NCI-H82 treated with DMSO at 0.1 percent for 48 hours (cell line): ENCODE measurements around the gene P2RY2.
"Not testable (repeated sequence)": the region's sequence is repeated elsewhere in the genome, so short reads cannot be mapped to it uniquely, and the experiment has no call there.

Source experiments
- DNase-seq: peaks from one replicate; lab custom pipeline; 2025; ENCODE audit not compliant: unreplicated experiment; lab: John Stamatoyannopoulos, UW

Gene P2RY2

DNA sequence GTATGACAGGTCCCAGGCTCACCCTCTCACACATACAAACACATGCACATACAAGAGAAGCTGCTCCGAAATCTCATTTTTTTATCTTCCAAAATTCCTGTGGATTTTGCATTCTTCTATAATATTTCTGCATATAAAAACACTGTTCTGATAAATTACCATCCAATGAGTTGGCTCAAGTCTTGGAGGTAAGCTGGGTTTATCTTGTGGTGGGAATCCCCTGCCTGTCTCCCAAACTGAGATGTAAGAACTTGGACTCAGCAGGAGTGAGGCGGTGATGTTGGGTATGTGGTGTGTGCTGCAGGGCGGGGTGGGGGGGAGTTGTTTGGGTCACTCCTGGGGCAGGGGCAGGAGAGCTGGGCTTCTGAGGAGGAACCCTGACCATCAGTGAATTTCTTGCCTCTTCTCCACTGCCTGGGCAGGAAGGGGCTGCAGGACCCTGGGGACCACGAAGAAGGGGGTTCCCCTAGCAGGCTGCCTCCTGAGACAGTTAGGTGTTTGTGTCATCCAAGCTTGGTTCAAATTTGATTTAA, 47.3 kb downstream of the P2RY2 start:
- no peak for DNase-seq

DNA sequence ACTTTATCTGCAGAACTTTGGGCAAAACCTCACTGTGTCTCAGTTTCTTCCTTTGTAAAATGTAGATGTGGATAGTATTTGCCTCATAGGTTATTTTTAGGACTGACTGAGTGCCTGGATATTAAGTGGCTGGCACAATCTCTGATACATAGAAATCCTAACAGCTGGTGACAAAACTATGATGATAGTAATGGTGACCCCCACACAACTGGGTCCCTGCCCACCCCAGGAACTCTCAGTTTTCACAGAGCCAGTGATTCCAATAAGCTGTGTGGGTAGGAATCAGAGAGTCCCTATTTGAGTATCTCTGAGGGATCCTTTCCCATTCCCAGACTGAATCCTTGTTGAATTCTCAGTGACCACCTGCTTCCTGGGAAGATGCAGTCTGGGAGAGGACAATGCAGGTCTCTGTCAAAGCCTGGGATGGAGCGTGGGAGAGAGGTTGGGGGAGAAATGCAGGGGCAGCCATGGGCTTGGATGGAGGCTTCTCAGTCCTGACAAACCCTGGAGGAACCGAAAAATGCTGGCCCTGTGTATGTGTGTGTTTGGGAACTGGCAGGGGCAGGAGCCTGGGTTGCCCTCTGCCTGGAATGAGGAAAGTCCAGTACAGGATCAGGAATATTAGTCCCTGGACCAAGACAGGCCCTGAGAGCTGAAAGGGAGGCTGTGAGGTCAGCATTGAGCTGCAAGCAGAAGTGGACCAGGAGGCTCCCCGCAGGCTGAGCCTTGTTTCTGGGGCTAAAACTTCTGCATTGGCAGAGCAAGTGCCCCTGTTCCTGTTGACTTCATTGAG, 48.0 kb downstream of the P2RY2 start:
- DNase-seq = no peak

DNA sequence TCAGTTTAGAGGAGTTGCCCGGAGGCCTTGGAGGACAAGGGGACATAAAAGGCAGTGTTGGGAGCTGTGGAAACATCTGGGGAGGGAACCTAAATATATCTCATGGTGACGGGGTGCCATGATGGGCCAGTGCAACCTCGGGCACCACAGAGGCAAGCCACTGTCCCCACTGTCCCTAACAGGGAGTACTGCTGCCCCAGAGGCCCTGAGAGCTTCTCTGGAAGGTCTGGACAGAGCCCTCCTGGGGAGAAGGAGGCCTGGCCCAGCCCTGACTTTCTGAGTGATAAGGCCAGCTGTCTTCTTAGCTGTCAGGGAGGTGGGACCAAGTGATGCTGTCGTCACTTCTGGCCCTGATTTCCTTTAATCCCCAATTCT, 48.6 kb downstream of the P2RY2 start:
- DNase-seq = no peak

DNA sequence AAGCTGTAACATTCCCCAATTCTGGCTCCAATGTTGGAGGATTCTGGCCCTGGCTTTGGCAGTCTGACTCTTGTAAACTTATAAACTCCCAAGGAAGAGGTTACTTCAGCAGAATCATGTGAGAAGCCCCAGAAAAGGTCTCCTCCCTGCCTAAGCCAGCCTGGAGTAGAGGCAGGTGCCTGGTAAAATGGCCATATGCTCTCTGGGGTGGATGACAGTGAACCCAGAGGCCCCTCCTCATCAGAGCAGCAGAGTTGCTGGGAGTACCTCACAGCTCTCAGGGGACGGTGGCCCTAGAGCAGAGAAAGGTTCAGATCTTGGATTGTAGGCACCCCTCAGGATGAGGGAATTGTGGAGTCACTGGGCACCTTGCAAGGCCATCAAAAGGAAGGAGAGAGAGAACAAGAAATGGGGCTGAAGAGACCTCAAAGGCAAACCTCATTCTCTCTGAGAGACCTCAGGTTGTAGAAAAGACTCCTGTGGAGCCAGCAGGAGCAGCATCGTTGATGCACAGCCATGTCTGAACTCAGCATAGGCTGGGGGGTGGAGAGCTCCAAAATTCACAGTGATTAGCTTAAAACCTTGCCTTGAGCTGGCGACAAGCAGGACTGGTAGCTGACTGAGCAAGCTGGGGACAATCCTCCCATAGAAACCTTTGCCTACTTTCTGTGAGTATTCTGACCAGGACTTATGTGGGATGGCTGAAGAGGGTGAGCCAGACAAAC, 49.2 kb downstream of the P2RY2 start:
- no peak for DNase-seq

DNA sequence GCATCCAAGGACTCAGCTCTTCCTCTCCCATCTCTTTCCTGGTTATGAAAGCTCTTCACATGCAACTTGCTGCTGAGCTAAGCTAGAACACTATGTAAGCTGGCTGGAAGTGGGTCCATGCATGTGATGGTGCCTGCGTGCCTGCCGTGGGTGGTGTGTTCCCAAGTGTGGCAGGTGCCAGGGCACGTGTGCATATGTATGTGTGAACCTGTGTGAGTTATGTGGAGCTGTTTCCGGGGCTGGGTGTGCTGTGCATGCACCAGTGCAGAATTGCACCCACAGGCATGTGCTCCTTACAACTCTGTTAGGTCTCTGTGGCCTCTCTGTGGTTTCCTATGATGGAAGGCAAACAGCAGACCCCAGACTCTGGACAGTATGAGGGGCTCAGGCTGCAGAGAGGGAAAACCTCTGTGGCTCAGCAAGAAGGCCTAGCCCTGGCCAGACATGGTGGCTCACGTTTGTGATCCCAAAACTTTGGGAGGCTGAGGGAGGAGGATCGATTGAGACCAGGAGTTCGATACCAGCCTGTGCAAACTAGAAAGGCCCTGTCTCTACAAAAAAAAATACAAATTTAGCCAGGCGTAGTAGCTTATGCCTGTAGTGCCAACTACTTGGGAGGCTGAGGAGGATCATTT, 49.9 kb downstream of the P2RY2 start:
- DNase-seq = no peak

DNA sequence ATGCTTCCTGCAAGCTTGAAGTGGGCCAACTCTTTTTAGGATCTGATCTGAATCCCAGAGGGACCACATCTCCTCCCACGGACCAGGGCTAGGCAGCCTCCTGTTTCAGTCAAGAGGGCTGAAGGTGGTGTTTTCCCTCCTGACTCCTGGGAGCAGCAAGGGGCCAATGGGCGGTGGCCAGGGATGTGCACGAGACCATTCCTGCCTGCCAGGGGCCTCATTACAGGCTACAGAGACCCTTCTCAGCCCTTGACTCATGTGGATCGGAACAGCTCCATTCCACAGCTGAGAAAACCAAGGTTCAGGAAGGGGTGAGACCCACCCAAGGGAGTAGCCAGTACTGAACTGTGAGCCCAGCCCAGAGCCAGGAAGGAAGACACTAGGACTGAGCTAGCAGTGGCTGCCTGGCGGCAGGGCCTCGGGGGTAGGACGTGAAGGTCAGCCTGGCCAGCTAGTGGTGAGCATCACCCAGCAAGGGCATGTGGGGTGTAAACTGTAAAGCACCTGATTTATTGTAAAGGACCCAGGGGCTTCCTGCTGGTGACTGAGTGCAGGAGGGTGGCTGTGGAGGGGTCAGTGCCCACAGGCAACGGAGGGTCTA, 50.7 kb downstream of the P2RY2 start:
- no peak for DNase-seq

DNA sequence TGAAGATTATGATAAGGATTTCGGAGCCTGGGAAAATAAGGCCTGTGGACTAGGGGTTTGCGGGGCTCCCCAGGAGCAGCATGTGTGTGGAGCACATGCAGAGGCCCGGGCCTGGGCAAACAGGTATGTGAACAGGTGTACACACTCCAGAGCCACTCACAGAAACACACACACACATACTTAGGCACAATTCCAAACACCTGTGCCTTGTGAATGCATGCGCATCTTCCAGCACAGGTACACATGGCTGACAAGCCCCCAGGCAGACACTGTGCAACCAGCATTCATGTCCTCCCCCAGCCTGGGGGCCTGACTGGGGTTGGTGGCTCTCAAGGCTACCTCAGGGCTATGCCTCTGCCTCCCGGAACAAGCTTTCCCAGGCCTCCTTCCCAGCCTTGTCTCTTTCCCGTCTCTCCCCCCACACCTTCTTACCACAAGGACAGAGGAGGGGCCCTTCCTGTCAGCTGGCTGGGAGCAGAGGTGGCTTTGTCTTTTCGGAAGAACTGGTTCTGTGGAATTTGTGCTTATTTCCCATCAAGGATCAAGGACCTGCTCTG, 51.5 kb downstream of the P2RY2 start:
- no peak for DNase-seq

DNA sequence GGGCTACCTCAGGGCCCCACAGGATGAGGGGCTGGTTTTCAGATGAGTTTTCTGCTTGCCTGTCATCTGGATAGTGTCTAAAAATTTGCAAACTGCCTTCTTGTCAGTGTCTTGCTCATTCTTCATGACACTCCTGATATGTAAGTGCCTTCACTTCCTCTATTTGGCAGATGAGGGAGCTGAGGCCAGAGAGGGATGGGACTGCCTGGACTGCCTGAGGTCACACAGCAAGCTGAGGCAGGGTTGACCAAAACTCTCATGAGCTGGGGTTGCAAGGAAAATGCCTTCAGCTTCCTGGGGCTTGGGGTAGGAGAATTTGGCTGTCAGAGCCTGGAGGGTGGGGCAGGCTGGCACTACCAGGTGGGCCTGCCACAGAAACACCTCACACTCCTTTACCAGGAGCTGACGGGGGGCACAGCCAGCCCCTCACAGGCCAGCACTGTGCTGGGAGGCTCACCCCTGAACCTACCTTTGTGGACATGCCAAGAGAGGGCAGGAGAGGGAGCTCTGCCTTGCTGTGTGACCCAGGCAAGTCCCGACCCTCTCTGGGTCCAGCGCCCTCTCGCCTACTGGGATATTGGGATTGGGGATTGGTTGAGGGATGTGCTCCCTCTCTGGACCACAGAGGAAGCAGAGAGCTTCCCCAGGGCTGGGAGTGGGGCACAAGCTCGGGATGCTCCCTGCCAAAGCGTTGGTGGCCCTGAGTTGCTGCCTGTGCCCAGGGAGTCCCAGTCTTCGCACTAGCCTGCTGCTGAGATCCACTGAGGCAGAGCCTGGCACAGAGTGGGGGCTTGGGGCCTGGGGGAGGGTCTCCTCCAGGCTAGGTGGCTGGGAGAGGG, 52.2 kb downstream of the P2RY2 start:
- no peak for DNase-seq

DNA sequence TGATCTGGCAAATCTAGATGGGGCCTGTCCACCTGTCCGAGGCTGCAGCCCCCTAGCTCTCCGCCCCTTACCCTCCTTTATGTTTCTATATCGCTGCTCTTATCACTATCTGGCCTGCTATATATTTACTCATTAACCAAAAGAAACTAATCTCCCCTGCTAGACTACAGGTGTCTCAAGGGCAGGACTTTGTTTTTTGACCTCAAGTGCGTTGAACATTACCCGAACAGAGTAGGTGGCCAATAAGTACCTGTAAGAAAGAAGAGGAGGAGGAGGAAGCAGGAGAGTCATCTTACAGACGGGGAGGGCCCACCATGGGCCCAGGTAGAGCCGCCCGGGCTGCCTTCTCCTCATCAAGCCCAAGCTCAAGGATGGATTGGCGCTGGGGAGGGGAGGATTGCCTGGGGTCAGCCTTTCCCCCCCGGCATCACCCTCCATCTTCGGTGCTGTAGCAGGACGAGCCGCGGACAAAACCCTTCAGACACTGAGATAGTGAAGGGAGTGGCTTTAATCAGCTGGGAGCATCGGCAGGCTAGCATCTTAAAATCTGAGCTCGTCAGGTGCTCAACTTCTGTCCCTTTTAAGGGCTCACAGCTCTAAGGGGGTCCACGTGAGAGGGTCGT, 52.9 kb downstream of the P2RY2 start:
- DNase-seq = no peak

DNA sequence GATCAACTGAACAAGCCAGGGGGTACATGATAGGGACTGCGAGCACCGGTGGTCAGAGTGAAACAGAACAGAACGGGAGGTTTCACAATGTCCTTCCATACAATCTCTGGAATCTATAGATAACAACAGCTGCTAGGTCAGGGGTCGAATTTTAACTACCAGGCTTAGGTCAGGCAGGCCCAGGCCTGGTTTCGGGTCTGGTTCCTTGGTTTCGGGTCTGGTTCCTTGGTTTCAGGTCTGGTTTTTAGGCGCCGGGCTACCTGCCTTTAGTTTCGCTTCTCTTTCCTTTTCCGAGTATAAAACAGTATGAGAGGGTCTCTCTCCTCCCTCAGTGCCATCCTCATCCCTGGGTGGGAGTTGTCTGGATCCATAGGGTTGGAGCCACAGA, 53.4 kb downstream of the P2RY2 start:
- not testable (repeated sequence) for DNase-seq

DNA sequence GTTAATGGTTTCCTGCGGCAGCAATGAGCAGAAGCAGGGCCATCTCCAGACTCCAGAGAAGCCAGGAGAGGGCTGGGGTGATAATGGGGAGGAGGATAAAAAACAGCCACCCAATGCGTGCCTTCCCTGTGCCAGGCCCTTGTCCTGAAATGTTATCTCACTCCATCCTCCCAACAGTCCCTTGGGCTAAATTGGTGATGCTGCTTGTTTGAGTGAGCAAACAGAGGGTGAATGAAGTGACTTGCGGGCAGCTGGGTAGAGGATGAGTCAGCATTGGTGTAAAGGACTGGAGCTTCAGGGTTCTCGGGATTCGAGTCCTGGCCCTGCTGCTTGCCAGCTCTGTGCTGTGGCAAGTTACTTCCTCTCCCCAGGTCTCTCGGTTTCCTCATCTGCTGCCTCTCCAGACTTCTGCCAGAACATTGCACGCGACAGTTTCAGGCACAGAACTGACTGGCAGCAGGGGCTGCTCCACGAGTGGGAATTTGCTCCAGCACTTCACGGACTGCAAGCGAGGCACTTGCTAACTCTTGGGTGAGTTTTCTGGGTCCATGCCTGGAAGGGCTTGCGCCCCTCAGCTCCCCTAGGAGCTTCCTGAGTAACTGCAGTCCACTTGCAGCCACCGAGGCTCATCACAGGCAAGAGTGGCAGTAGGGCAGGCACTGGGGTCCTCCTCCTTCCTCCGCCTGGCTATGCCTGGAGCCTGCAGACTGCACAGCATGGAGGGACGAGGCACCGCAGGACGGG, 54.0 kb downstream of the P2RY2 start, which contains the start of gene P2RY6:
TSS of gene P2RY6 (plus strand) at position 403 of the 744 bp plus-strand sequence. CDS start 24,181 bp downstream, outside the sequence.
- DNase-seq = no peak

DNA sequence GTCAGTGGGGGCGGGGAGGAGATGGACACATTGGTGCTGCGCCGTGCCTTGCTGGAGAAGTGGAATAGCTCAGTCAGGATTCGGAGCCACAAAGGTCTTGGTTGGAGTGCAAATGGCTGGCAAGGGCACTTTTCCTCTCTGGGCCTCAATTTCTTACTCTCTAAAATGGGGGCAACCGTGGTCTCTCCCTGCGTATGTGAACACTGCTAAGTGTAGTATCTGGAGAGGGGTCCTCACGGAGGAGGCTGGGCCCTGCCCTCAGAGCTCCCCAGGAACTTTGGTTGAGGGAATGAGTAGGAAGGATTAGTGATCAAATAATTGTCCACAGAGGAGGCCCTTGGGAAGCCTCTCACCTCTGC, 54.6 kb downstream of the P2RY2 start:
- DNase-seq = no peak

DNA sequence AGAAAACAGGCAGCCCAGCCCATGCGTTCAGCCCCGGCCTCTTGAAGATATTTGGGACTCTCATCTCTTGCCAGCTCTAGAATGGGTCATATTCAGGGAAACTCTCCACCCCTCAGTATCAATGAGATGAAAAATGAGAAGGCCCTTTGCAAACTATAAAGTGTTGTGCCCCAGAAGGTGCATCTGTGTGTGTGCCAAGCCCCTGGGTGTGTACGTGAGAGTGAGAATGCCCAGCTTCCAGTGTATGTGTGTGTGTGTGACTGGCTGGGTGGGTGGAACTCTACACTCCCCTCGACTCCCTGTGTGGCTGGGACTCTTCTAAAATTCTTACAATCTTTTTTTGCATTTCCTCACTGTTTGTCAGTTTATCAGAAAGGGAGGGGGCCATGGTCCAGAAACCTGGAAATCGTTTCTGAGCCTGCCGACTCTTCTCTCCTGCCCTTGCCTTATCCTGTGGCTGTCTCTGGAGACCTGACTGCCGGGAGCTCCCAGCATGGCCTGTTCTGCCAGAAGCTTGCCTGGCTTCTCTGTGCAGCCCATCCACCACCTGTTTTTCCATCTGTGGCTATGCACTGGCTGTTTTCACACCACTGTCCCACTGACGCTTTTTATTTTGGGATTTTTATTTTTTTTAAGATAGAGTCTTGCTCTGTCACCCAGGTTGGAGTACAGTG, 55.3 kb downstream of the P2RY2 start:
- DNase-seq = no peak

DNA sequence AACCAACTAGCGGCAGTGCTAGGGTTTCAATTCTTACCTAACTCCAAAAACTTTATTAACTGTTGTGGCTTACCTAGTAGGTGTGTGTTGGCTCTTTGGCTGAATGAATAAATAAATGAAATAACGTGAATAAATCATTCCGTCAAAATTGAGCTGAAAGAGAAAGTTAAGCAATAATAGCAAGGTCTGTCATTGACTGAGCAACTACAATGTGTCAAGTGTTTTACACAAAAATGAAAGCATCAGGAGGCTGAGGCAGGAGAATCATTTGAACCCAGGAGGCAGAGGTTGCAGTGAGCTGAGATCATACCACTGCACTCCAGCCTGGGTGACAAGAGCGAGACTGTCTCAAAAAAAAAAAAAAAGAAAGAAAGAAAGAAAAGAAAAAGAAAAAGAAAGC, 56.1 kb downstream of the P2RY2 start:
- DNase-seq = not testable (repeated sequence)

DNA sequence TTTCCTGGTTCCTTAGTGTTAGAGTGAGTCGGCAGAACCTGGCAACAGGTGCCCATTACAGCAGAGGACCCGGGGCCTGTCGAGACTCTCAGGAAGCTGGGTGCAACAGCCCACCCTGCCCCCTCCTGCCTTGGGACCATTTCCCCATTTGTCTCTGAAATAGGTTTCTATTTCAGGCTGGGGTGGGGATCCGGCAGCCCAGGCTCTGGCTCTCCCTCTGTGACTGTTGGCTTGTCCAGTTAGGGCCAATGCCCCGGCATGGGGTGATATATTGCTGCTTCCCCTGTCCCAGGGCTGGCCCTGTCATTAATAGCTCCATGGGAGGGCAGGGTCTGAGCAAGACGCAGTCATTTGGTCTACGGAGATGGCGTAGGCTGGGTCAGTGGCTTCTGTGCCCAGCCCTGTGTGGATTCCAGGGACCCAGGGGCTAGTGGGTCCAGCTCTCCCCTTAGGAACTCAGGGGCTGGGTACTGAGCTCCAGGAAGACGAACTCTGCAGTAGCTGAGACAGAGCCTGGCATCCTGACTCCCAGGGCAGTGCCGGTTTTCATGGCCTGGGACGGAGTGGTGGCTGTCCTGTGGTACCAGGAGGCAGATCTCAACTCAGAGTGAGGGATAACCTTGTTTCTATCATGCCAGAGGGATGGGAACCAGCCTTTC, 56.8 kb downstream of the P2RY2 start:
- DNase-seq = no peak

DNA sequence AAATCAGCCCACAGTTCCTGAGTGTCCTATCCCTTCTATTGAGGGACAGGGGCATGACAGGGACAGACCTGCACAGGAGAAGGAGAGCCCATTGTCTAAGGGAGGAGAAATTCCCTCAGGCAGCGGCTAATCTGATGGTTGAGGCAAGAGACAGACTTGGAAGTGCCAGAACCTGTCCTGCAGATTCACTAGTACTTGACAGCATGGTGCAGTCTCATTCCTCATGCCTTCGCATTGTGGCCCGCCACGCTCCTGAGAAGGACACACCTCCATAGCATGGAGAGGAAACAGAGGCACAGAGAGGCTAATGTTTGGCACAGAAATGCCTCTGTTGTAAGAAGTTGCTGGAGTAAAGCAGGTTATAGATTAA, 57.3 kb downstream of the P2RY2 start:
- DNase-seq = no peak

DNA sequence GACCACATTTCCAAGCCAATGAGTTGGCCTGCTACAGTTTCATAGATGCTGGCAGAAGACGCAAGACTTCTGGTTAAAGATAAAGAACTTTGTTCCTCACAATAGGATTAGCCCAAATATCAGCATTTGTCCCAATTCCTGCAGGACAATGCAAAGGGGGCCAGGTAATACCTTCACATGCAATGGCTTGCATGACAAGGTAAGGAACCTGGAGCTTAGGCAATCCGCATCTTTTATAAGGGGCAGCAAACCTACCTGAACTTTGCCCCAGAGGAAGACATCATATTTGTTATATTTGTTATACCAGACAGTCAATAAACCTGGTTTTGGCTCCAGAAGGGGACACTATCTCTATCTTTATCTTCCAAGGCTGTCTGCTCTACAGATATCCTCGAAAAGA, 59.4 kb downstream of the P2RY2 start:
- no peak for DNase-seq

DNA sequence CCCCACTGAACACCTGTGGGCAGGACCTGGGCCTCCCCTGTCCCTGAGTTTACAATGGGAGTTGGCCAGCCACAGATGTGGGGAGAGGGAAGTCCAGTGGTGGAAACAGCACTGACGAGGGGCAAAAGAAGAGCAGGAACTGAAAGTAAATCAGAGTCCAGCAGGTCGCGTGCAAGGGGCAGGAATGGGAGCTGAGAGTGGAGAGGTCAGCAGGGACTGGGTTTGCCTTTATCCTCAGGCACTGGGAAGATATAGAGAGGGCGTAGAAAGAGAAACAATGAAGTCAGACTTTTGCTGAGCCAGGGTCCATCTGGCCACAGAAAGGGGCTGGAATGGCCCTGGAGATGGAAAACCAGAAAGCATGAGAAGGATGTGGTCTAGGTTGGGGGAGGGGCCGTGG, 62.5 kb downstream of the P2RY2 start:
- DNase-seq = no peak
